ENCODE results near the gene ADGRE2.

- no peak for TF ChIP-seq CTCF (IDR thresholded peaks at IDR 0.05)
- TF ChIP-seq POLR2AphosphoS5 (IDR thresholded peaks at IDR 0.05), result no peak
- TF ChIP-seq EP300 (IDR thresholded peaks at IDR 0.05), result no peak
- no peak for TF ChIP-seq POLR2A (IDR thresholded peaks at IDR 0.05; ENCODE audit: low read depth)
Observed at GRCh38 chr19:14772995-14773394, 5.4 kb downstream of the ADGRE2 start.
